ENCODE results near the gene TNPO3. TPM values are rescaled to one million over a fixed set of nuclear protein-coding genes. Genes with fewer than 3 reads are reported as not detected.
A peak's percentile ranks its signal among the peaks of the same experiment; 100 is the strongest.

Gene TNPO3
- total RNA-seq, 3 donors from 2014 or later (not counting 1 experiment from before 2014, with no cell fraction given), result 33.9 to 41.1 (median 37.9) TPM

GRCh38 chr7:128915841-128916642, 138.9 kb downstream of the TNPO3 start:
- Histone ChIP-seq H3K4me3 (ENCODE audit: low read length) (peak overlapping the region; percentile 27), H3K36me3 (ENCODE audit: control insufficient read depth, insufficient read depth, low read length) (no peaks in the 10 kb centered on the region), H3K27me3 (ENCODE audit: control insufficient read depth, insufficient read depth, low read length) (peaks cover 12% of the 10 kb centered on the region), H3K27ac (ENCODE audit: low read length) (no peak overlapping the region), H3K9me3 (ENCODE audit: control insufficient read depth, insufficient read depth, low read length) (no peaks in the 10 kb centered on the region), H3K4me1 (ENCODE audit: control insufficient read depth, insufficient read depth, low read length) (peaks cover 11% of the 10 kb centered on the region)
- Mint-ChIP-seq H3K4me3 (peak overlapping the region; percentile 79), H3K36me3 (no peaks in the 10 kb centered on the region), H3K27me3 (ENCODE audit: low read depth in 2 of 2) (peaks cover 42 to 66% of the 10 kb centered on the region in 2 donors), H3K27ac (no peak overlapping the region), H3K4me1 (peaks cover 5 to 6% of the 10 kb centered on the region in 2 donors), H3K9me3 (no peaks in the 10 kb centered on the region)
- intact Hi-C loops (cut with micrococcal nuclease), result no loop called here
- no peak for TF ChIP-seq CTCF (IDR thresholded peaks at IDR 0.05)
- no peak for DNase-seq
- no peak for ATAC-seq
- WGBS (ENCODE audit: insufficient coverage), result 35% methylated on average over 68 of the region's 69 CpGs

- H3K9me3 Mint-ChIP-seq, result no peaks in the 10 kb centered on the region
- WGBS (ENCODE audit: insufficient coverage), result 5% methylated on average over 31 of the region's 34 CpGs
- peak overlapping the region; percentile 79 for H3K4me3 Mint-ChIP-seq
- H3K36me3 ChIP-seq (ENCODE audit: control insufficient read depth, insufficient read depth, low read length), result no peaks in the 10 kb centered on the region
- DNase-seq, result no peak
- peaks cover 5 to 6% of the 10 kb centered on the region in 2 donors for H3K4me1 Mint-ChIP-seq
- H3K27ac ChIP-seq (ENCODE audit: low read length), result no peak overlapping the region
- H3K27me3 ChIP-seq (ENCODE audit: control insufficient read depth, insufficient read depth, low read length), result peaks cover 12% of the 10 kb centered on the region
- H3K4me3 ChIP-seq (ENCODE audit: low read length), result peak overlapping the region; percentile 27
- ATAC-seq, result peak in 1 of 3 donors; percentile 21
- intact Hi-C loops (cut with micrococcal nuclease), result no loop called here
- no peak for TF ChIP-seq CTCF (IDR thresholded peaks at IDR 0.05)
- H3K9me3 ChIP-seq (ENCODE audit: control insufficient read depth, insufficient read depth, low read length), result no peaks in the 10 kb centered on the region
- peaks cover 41 to 63% of the 10 kb centered on the region in 2 donors for H3K27me3 Mint-ChIP-seq (ENCODE audit: low read depth in 2 of 2)
- H3K4me1 ChIP-seq (ENCODE audit: control insufficient read depth, insufficient read depth, low read length), result peaks cover 12% of the 10 kb centered on the region
- H3K27ac Mint-ChIP-seq, result no peak overlapping the region
- H3K36me3 Mint-ChIP-seq, result no peaks in the 10 kb centered on the region
Measured at GRCh38 chr7:128915271-128915819, 139.6 kb downstream of the TNPO3 start.

GRCh38 chr7:128914566-128915151, 140.3 kb downstream of the TNPO3 start:
- Mint-ChIP-seq H3K27me3 (ENCODE audit: low read depth in 2 of 2) (peaks cover 45 to 66% of the 10 kb centered on the region in 2 donors), H3K27ac (no peak overlapping the region), H3K4me3 (no peak overlapping the region), H3K36me3 (no peaks in the 10 kb centered on the region), H3K9me3 (no peaks in the 10 kb centered on the region), H3K4me1 (peaks cover 5 to 6% of the 10 kb centered on the region in 2 donors)
- no peak overlapping the region for H3K27ac ChIP-seq (ENCODE audit: low read length)
- no peaks in the 10 kb centered on the region for H3K36me3 ChIP-seq (ENCODE audit: control insufficient read depth, insufficient read depth, low read length)
- TF ChIP-seq CTCF (IDR thresholded peaks at IDR 0.05), result no peak
- H3K4me1 ChIP-seq (ENCODE audit: control insufficient read depth, insufficient read depth, low read length), result peaks cover 15% of the 10 kb centered on the region
- peaks cover 17% of the 10 kb centered on the region for H3K27me3 ChIP-seq (ENCODE audit: control insufficient read depth, insufficient read depth, low read length)
- no peaks in the 10 kb centered on the region for H3K9me3 ChIP-seq (ENCODE audit: control insufficient read depth, insufficient read depth, low read length)
- DNase-seq, result peak in 1 of 2 donors; percentile 52
- 49% methylated on average over 10 of the region's 11 CpGs for WGBS (ENCODE audit: insufficient coverage)
- intact Hi-C loops (cut with micrococcal nuclease), result no loop called here
- ATAC-seq, result peak in 2 of 3 donors; percentile 29 to 34
- no peak overlapping the region for H3K4me3 ChIP-seq (ENCODE audit: low read length)

All from natural killer cell (primary cell).